ENCODE data around the gene TMEM121.

Gene TMEM121

GRCh38 chr14:105519946-105520698, 6.3 kb upstream of the TMEM121 start:
- no peak for DNase-seq (ENCODE audit: low spot score)
- Mint-ChIP-seq H3K4me1 (ENCODE audit: low read depth) (no peaks in the 10 kb centered on the region), H3K9me3 (no peaks in the 10 kb centered on the region), H3K4me3 (no peak overlapping the region), H3K27ac (no peak overlapping the region), H3K36me3 (ENCODE audit: low read depth) (no peaks in the 10 kb centered on the region), H3K27me3 (ENCODE audit: low read depth) (peaks cover 32% of the 10 kb centered on the region)

GRCh38 chr14:105525326-105525725, 1.1 kb upstream of the TMEM121 start:
- Mint-ChIP-seq H3K4me3 (peak overlapping the region; percentile 49), H3K36me3 (ENCODE audit: low read depth) (no peaks in the 10 kb centered on the region), H3K4me1 (ENCODE audit: low read depth) (peaks cover 8% of the 10 kb centered on the region), H3K27ac (no peak overlapping the region), H3K27me3 (ENCODE audit: low read depth) (peaks cover 31% of the 10 kb centered on the region), H3K9me3 (no peaks in the 10 kb centered on the region)
- DNase-seq (ENCODE audit: low spot score) = no peak

GRCh38 chr14:105526776-105527380, 495 bp downstream of the TMEM121 start:
- no peaks in the 10 kb centered on the region for H3K9me3 Mint-ChIP-seq
- H3K36me3 Mint-ChIP-seq (ENCODE audit: low read depth) = no peaks in the 10 kb centered on the region
- peaks cover 31% of the 10 kb centered on the region for H3K27me3 Mint-ChIP-seq (ENCODE audit: low read depth)
- peaks cover 8% of the 10 kb centered on the region for H3K4me1 Mint-ChIP-seq (ENCODE audit: low read depth)
- no peak for DNase-seq (ENCODE audit: low spot score)
- peak overlapping the region; percentile 75 for H3K4me3 Mint-ChIP-seq
- H3K27ac Mint-ChIP-seq = peak overlapping the region; percentile 41

- Mint-ChIP-seq H3K27me3 (ENCODE audit: low read depth) (peaks cover 31% of the 10 kb centered on the region), H3K27ac (peak overlapping the region; percentile 41), H3K9me3 (no peaks in the 10 kb centered on the region), H3K4me1 (ENCODE audit: low read depth) (peaks cover 8% of the 10 kb centered on the region), H3K4me3 (peak overlapping the region; percentile 75), H3K36me3 (ENCODE audit: low read depth) (no peaks in the 10 kb centered on the region)
- no peak for DNase-seq (ENCODE audit: low spot score)
Observed at GRCh38 chr14:105527381-105527825, 1.0 kb downstream of the TMEM121 start.

- DNase-seq (ENCODE audit: low spot score) = peak; percentile 79
- Mint-ChIP-seq H3K9me3 (no peaks in the 10 kb centered on the region), H3K4me3 (peak overlapping the region; percentile 75), H3K36me3 (ENCODE audit: low read depth) (no peaks in the 10 kb centered on the region), H3K27me3 (ENCODE audit: low read depth) (peaks cover 30% of the 10 kb centered on the region), H3K4me1 (ENCODE audit: low read depth) (peaks cover 8% of the 10 kb centered on the region), H3K27ac (peak overlapping the region; percentile 55)
Observed at GRCh38 chr14:105527826-105528585, 1.6 kb downstream of the TMEM121 start.

GRCh38 chr14:105528586-105529318, 2.4 kb downstream of the TMEM121 start:
- H3K4me1 Mint-ChIP-seq (ENCODE audit: low read depth) = peaks cover 8% of the 10 kb centered on the region
- peaks cover 27% of the 10 kb centered on the region for H3K27me3 Mint-ChIP-seq (ENCODE audit: low read depth)

GRCh38 chr14:105529319-105529568, 2.9 kb downstream of the TMEM121 start:
- Mint-ChIP-seq H3K9me3 (no peaks in the 10 kb centered on the region), H3K4me3 (peak overlapping the region; percentile 73), H3K27ac (peak overlapping the region; percentile 73), H3K36me3 (ENCODE audit: low read depth) (no peaks in the 10 kb centered on the region), H3K4me1 (ENCODE audit: low read depth) (peaks cover 8% of the 10 kb centered on the region), H3K27me3 (ENCODE audit: low read depth) (peaks cover 25% of the 10 kb centered on the region)
- no peak for DNase-seq (ENCODE audit: low spot score)

More at GRCh38 chr14:105528586-105529318, 2.4 kb downstream of the TMEM121 start:
- DNase-seq (ENCODE audit: low spot score) = peak; percentile 48
- Mint-ChIP-seq H3K27ac (peak overlapping the region; percentile 73), H3K9me3 (no peaks in the 10 kb centered on the region), H3K36me3 (ENCODE audit: low read depth) (no peaks in the 10 kb centered on the region), H3K4me3 (peak overlapping the region; percentile 73)

- peaks cover 8% of the 10 kb centered on the region for H3K4me1 Mint-ChIP-seq (ENCODE audit: low read depth)
- H3K27ac Mint-ChIP-seq = no peak overlapping the region
- H3K9me3 Mint-ChIP-seq = no peaks in the 10 kb centered on the region
- H3K4me3 Mint-ChIP-seq = peak overlapping the region; percentile 73
- no peak for DNase-seq (ENCODE audit: low spot score)
- H3K27me3 Mint-ChIP-seq (ENCODE audit: low read depth) = peaks cover 21% of the 10 kb centered on the region
- H3K36me3 Mint-ChIP-seq (ENCODE audit: low read depth) = no peaks in the 10 kb centered on the region
Observed at GRCh38 chr14:105529569-105530284, 3.3 kb downstream of the TMEM121 start.

- H3K27me3 Mint-ChIP-seq (ENCODE audit: low read depth) = peaks cover 15% of the 10 kb centered on the region
- no peaks in the 10 kb centered on the region for H3K36me3 Mint-ChIP-seq (ENCODE audit: low read depth)
- no peak for DNase-seq (ENCODE audit: low spot score)
- peak overlapping the region; percentile 63 for H3K4me3 Mint-ChIP-seq
- no peaks in the 10 kb centered on the region for H3K9me3 Mint-ChIP-seq
- H3K27ac Mint-ChIP-seq = no peak overlapping the region
- peaks cover 8% of the 10 kb centered on the region for H3K4me1 Mint-ChIP-seq (ENCODE audit: low read depth)
Observed at GRCh38 chr14:105530285-105531087, 4.1 kb downstream of the TMEM121 start.

- H3K4me1 Mint-ChIP-seq (ENCODE audit: low read depth) = peaks cover 5% of the 10 kb centered on the region
- no peak for DNase-seq (ENCODE audit: low spot score)
- H3K4me3 Mint-ChIP-seq = no peak overlapping the region
- no peaks in the 10 kb centered on the region for H3K36me3 Mint-ChIP-seq (ENCODE audit: low read depth)
- H3K27me3 Mint-ChIP-seq (ENCODE audit: low read depth) = peaks cover 11% of the 10 kb centered on the region
- H3K27ac Mint-ChIP-seq = no peak overlapping the region
- no peaks in the 10 kb centered on the region for H3K9me3 Mint-ChIP-seq
Observed at GRCh38 chr14:105531088-105531893, 4.9 kb downstream of the TMEM121 start.

- H3K4me1 Mint-ChIP-seq (ENCODE audit: low read depth) = peaks cover 5% of the 10 kb centered on the region
- H3K36me3 Mint-ChIP-seq (ENCODE audit: low read depth) = no peaks in the 10 kb centered on the region
- H3K27ac Mint-ChIP-seq = no peak overlapping the region
- peaks cover 10% of the 10 kb centered on the region for H3K27me3 Mint-ChIP-seq (ENCODE audit: low read depth)
- no peak for DNase-seq (ENCODE audit: low spot score)
- no peaks in the 10 kb centered on the region for H3K9me3 Mint-ChIP-seq
- no peak overlapping the region for H3K4me3 Mint-ChIP-seq
Observed at GRCh38 chr14:105531894-105532623, 5.7 kb downstream of the TMEM121 start.

- Mint-ChIP-seq H3K4me3 (no peak overlapping the region), H3K27me3 (ENCODE audit: low read depth) (peaks cover 5% of the 10 kb centered on the region), H3K9me3 (no peaks in the 10 kb centered on the region), H3K4me1 (ENCODE audit: low read depth) (peaks cover 4% of the 10 kb centered on the region), H3K36me3 (ENCODE audit: low read depth) (no peaks in the 10 kb centered on the region), H3K27ac (no peak overlapping the region)
- DNase-seq (ENCODE audit: low spot score) = no peak
Observed at GRCh38 chr14:105532735-105533141, 6.4 kb downstream of the TMEM121 start.

Measured in T-helper 2 cell treated with Interferon-gamma antibody and Interleukin-4, amounts not matched to agents 5 μg/mL and 100 μg/mL, for 36 hours (primary cell).